Activated naive CD8-positive, alpha-beta T cell treated with anti-CD3 and anti-CD28 coated beads, Interleukin-2, amount 10 ng/mL, durations not matched to agents 7 days and 5 days (primary cell): ENCODE data around the gene EID3. TPM values are rescaled to one million over a fixed set of nuclear protein-coding genes. Genes with fewer than 3 reads are reported as not detected.
"Not testable (repeated sequence)": the region's sequence is repeated elsewhere in the genome, so short reads cannot be mapped to it uniquely, and the experiment has no call there.

Source experiments
- ATAC-seq: fragments of 150-1000 bp; cut with Tn5 transposase; one replicate; pipeline ENCODE4 v1.10.0; 2021; ENCODE audit warnings: low read depth, moderate library complexity
- POLR2A ChIA-PET: fragments of 350-600 bp; sonication (Branson Sonifier 250); formaldehyde crosslinking; loops from one replicate; lab custom pipeline; 2021; ENCODE audit warnings: antibody characterized with exemption; lab: Charles Lee
- DNase-seq: peaks from one replicate; pipeline ENCODE4 v3.0.0; 2021
- H3K27ac Mint-ChIP-seq: one replicate; pipeline ENCODE4 v1.8.0; 2022; ENCODE audit warnings: mild to moderate bottlenecking, mixed read lengths
- H3K27me3 Mint-ChIP-seq: one replicate; pipeline ENCODE4 v1.8.0; 2022; ENCODE audit warnings: mild to moderate bottlenecking, moderate library complexity, mixed read lengths
- H3K36me3 Mint-ChIP-seq: one replicate; pipeline ENCODE4 v1.8.0; 2021; ENCODE audit warnings: mild to moderate bottlenecking, mixed read lengths
- H3K4me1 Mint-ChIP-seq: one replicate; pipeline ENCODE4 v1.8.0; 2021; ENCODE audit warnings: mixed read lengths
- H3K4me3 Mint-ChIP-seq: one replicate; pipeline ENCODE4 v1.8.0; 2022; ENCODE audit warnings: mild to moderate bottlenecking, moderate library complexity, mixed read lengths
- H3K9me3 Mint-ChIP-seq: one replicate; pipeline ENCODE4 v1.8.0; 2021; ENCODE audit warnings: mixed read lengths
- total RNA-seq, 2 experiments: library from RNA; stranded (reverse); gene quantifications; one replicate each; pipeline ENCODE4 v1.2.3, GENCODE V29; 2021

The EID3 gene
- total RNA-seq, 2 experiments from 2014 or later: 6.9 to 7.3 TPM

- Mint-ChIP-seq H3K4me1 (no peaks in the 10 kb centered on the region), H3K27me3 (no peaks in the 10 kb centered on the region), H3K27ac (no peak overlapping the region), H3K36me3 (peaks cover 32% of the 10 kb centered on the region), H3K9me3 (no peaks in the 10 kb centered on the region), H3K4me3 (no peak overlapping the region)
- DNase-seq (no peak), ATAC-seq (no peak)
- POLR2A ChIA-PET: no interaction called here
Observed at GRCh38 chr12:104321949-104322348, 18.4 kb downstream of the EID3 start.

- H3K4me1 Mint-ChIP-seq, ATAC-seq, H3K9me3 Mint-ChIP-seq, H3K4me3 Mint-ChIP-seq, POLR2A ChIA-PET, H3K27me3 Mint-ChIP-seq, H3K27ac Mint-ChIP-seq, DNase-seq: not testable (repeated sequence)
- peaks cover 37% of the 10 kb centered on the region for H3K36me3 Mint-ChIP-seq
Observed at GRCh38 chr12:104322533-104322932, 19.0 kb downstream of the EID3 start.

GRCh38 chr12:104323899-104324298, 20.4 kb downstream of the EID3 start:
- H3K4me3 Mint-ChIP-seq: no peak overlapping the region
- H3K36me3 Mint-ChIP-seq: peaks cover 41% of the 10 kb centered on the region
- no peaks in the 10 kb centered on the region for H3K4me1 Mint-ChIP-seq
- no peak for ATAC-seq
- H3K9me3 Mint-ChIP-seq: no peaks in the 10 kb centered on the region
- no peaks in the 10 kb centered on the region for H3K27me3 Mint-ChIP-seq
- DNase-seq: no peak
- POLR2A ChIA-PET: no interaction called here
- H3K27ac Mint-ChIP-seq: no peak overlapping the region

GRCh38 chr12:104328278-104328677, 24.7 kb downstream of the EID3 start:
- H3K27me3 Mint-ChIP-seq, H3K4me3 Mint-ChIP-seq, ATAC-seq, DNase-seq, H3K9me3 Mint-ChIP-seq, H3K4me1 Mint-ChIP-seq, H3K27ac Mint-ChIP-seq, POLR2A ChIA-PET: not testable (repeated sequence)
- H3K36me3 Mint-ChIP-seq: peaks cover 34% of the 10 kb centered on the region

GRCh38 chr12:104328790-104329189, 25.3 kb downstream of the EID3 start:
- Mint-ChIP-seq H3K27me3 (no peaks in the 10 kb centered on the region), H3K4me3 (no peak overlapping the region), H3K36me3 (peaks cover 36% of the 10 kb centered on the region), H3K4me1 (no peaks in the 10 kb centered on the region), H3K27ac (no peak overlapping the region), H3K9me3 (no peaks in the 10 kb centered on the region)
- POLR2A ChIA-PET: no interaction called here
- DNase-seq (no peak), ATAC-seq (no peak)

- H3K36me3 Mint-ChIP-seq: peaks cover 30% of the 10 kb centered on the region
- no peak for ATAC-seq
- H3K9me3 Mint-ChIP-seq: no peaks in the 10 kb centered on the region
Observed at GRCh38 chr12:104329707-104330532, 26.4 kb downstream of the EID3 start.

GRCh38 chr12:104331376-104331775, 27.8 kb downstream of the EID3 start:
- Mint-ChIP-seq H3K9me3 (no peaks in the 10 kb centered on the region), H3K4me1 (no peaks in the 10 kb centered on the region), H3K36me3 (peaks cover 26% of the 10 kb centered on the region), H3K27me3 (no peaks in the 10 kb centered on the region), H3K27ac (no peak overlapping the region), H3K4me3 (no peak overlapping the region)
- POLR2A ChIA-PET: no interaction called here
- DNase-seq (no peak), ATAC-seq (no peak)

More at GRCh38 chr12:104329707-104330532, 26.4 kb downstream of the EID3 start:
- no peak overlapping the region for H3K27ac Mint-ChIP-seq
- no peaks in the 10 kb centered on the region for H3K27me3 Mint-ChIP-seq
- POLR2A ChIA-PET: no interaction called here
- no peak for DNase-seq
- H3K4me1 Mint-ChIP-seq: no peaks in the 10 kb centered on the region
- no peak overlapping the region for H3K4me3 Mint-ChIP-seq

GRCh38 chr12:104332273-104332672, 28.7 kb downstream of the EID3 start:
- ATAC-seq, H3K9me3 Mint-ChIP-seq, H3K4me3 Mint-ChIP-seq, POLR2A ChIA-PET, H3K4me1 Mint-ChIP-seq, H3K27ac Mint-ChIP-seq, H3K27me3 Mint-ChIP-seq, DNase-seq: not testable (repeated sequence)
- H3K36me3 Mint-ChIP-seq: peaks cover 25% of the 10 kb centered on the region

GRCh38 chr12:104333692-104334255, 30.2 kb downstream of the EID3 start:
- Mint-ChIP-seq H3K36me3 (peaks cover 21% of the 10 kb centered on the region), H3K27me3 (no peaks in the 10 kb centered on the region), H3K27ac (no peak overlapping the region), H3K4me3 (no peak overlapping the region), H3K9me3 (no peaks in the 10 kb centered on the region), H3K4me1 (no peaks in the 10 kb centered on the region)
- ATAC-seq: no peak
- DNase-seq: no peak
- POLR2A ChIA-PET: no interaction called here

- Mint-ChIP-seq H3K9me3 (no peaks in the 10 kb centered on the region), H3K4me1 (no peaks in the 10 kb centered on the region), H3K36me3 (peaks cover 20% of the 10 kb centered on the region), H3K4me3 (no peak overlapping the region), H3K27ac (no peak overlapping the region), H3K27me3 (no peaks in the 10 kb centered on the region)
- no peak for ATAC-seq
- no peak for DNase-seq
- POLR2A ChIA-PET: no interaction called here
Observed at GRCh38 chr12:104334581-104334980, 31.0 kb downstream of the EID3 start.

- no peaks in the 10 kb centered on the region for H3K4me1 Mint-ChIP-seq
- ATAC-seq (no peak), DNase-seq (no peak)
- H3K27ac Mint-ChIP-seq: no peak overlapping the region
- no peaks in the 10 kb centered on the region for H3K9me3 Mint-ChIP-seq
- no peak overlapping the region for H3K4me3 Mint-ChIP-seq
- H3K36me3 Mint-ChIP-seq: peaks cover 28% of the 10 kb centered on the region
- POLR2A ChIA-PET: no interaction called here
- H3K27me3 Mint-ChIP-seq: no peaks in the 10 kb centered on the region
Observed at GRCh38 chr12:104336115-104336514, 32.6 kb downstream of the EID3 start.

GRCh38 chr12:104337030-104337558, 33.6 kb downstream of the EID3 start:
- H3K9me3 Mint-ChIP-seq: no peaks in the 10 kb centered on the region
- H3K4me3 Mint-ChIP-seq: no peak overlapping the region
- POLR2A ChIA-PET: no interaction called here
- H3K27ac Mint-ChIP-seq: no peak overlapping the region
- no peaks in the 10 kb centered on the region for H3K27me3 Mint-ChIP-seq
- ATAC-seq (no peak), DNase-seq (no peak)
- H3K36me3 Mint-ChIP-seq: peaks cover 28% of the 10 kb centered on the region
- no peaks in the 10 kb centered on the region for H3K4me1 Mint-ChIP-seq

GRCh38 chr12:104339663-104340062, 36.1 kb downstream of the EID3 start:
- no peak for ATAC-seq
- POLR2A ChIA-PET: interaction anchor here (0.6 to 1.0 kb wide), 2 partner anchors 51 to 143 kb away, joined by 3 to 4 read pairs; no protein-coding TSS in a partner anchor
- DNase-seq: no peak
- Mint-ChIP-seq H3K27ac (no peak overlapping the region), H3K27me3 (no peaks in the 10 kb centered on the region), H3K4me3 (no peak overlapping the region), H3K9me3 (no peaks in the 10 kb centered on the region), H3K4me1 (peaks cover 2% of the 10 kb centered on the region), H3K36me3 (peaks cover 33% of the 10 kb centered on the region)

- DNase-seq: no peak
- POLR2A ChIA-PET: interaction anchor here (0.6 kb wide), 1 partner anchor 142 kb away, joined by 4 read pairs; no protein-coding TSS in a partner anchor
- Mint-ChIP-seq H3K27me3 (no peaks in the 10 kb centered on the region), H3K9me3 (no peaks in the 10 kb centered on the region), H3K27ac (no peak overlapping the region), H3K4me3 (no peak overlapping the region), H3K36me3 (peaks cover 31% of the 10 kb centered on the region), H3K4me1 (peaks cover 2% of the 10 kb centered on the region)
- no peak for ATAC-seq
Observed at GRCh38 chr12:104340177-104340576, 36.6 kb downstream of the EID3 start.
